SK-N-MC (cell line): Measurements from ENCODE around the gene GPC1.

Source experiments
- DNase-seq: peaks from one replicate; pipeline ENCODE4 v3.0.0-alpha.2; 2011; ENCODE audit warnings: low read depth, low spot score
- H3K27ac ChIP-seq: fragments of 200-600 bp; sonication (generic); 2 replicates; pipeline ENCODE4 v1.5.1; 2016; ENCODE audit warnings: mixed run types
- H3K36me3 ChIP-seq: fragments of 200-600 bp; sonication (generic); 2 replicates; pipeline ENCODE4 v1.6.1; 2017; ENCODE audit warnings: antibody characterized with exemption, low read length, mixed read lengths; ENCODE audit not compliant: insufficient read depth
- H3K4me3 ChIP-seq: fragments of 200-600 bp; sonication (generic); 2 replicates; pipeline ENCODE4 v1.5.1; 2016
- H3K9ac ChIP-seq: fragments of 200-600 bp; sonication (generic); 2 replicates; pipeline ENCODE4 v1.8.0; 2017; ENCODE audit warnings: mixed run types, mixed read lengths; ENCODE audit not compliant: insufficient read length
- H3K9me3 ChIP-seq: fragments of 200-600 bp; sonication (generic); 2 replicates; pipeline ENCODE4 v1.6.1; 2017; ENCODE audit warnings: low read depth, mild to moderate bottlenecking, antibody characterized with exemption, low read length, moderate library complexity, mixed read lengths
- EZH2 ChIP-seq: fragments of 200-600 bp; sonication (generic); IDR thresholded peaks from one replicate; pipeline ENCODE4 v1.6.1; 2017; ENCODE audit warnings: antibody characterized with exemption
- FOXP2 ChIP-seq: optimal IDR thresholded peaks from 2 replicates; pipeline ENCODE3; 2011; ENCODE audit warnings: mild to moderate bottlenecking, moderate library complexity; ENCODE audit not compliant: insufficient read depth; ENCODE audit errors: extremely low read length, control extremely low read depth
- POLR2AphosphoS5 ChIP-seq: IDR thresholded peaks from 2 replicates; pipeline ENCODE4 v1.6.1; 2012; ENCODE audit warnings: mild to moderate bottlenecking, low read depth, low read length, borderline replicate concordance

Gene GPC1

GRCh38 chr2:240442891-240443715 is 7.6 kb downstream of the GPC1 start:
- no peak overlapping the region for H3K9ac ChIP-seq
- H3K4me3 ChIP-seq = no peak overlapping the region
- no peak overlapping the region for H3K27ac ChIP-seq
- no peak for DNase-seq
- no peaks in the 10 kb centered on the region for H3K9me3 ChIP-seq
- H3K36me3 ChIP-seq = no peaks in the 10 kb centered on the region
- TF ChIP-seq POLR2AphosphoS5 = no peak
- no peak for TF ChIP-seq FOXP2
- TF ChIP-seq EZH2 = no peak

- TF ChIP-seq FOXP2 = no peak
- TF ChIP-seq EZH2 = no peak
- TF ChIP-seq POLR2AphosphoS5 = no peak
- H3K9me3 ChIP-seq = no peaks in the 10 kb centered on the region
- H3K36me3 ChIP-seq = no peaks in the 10 kb centered on the region
- H3K27ac ChIP-seq = no peak overlapping the region
- H3K4me3 ChIP-seq = no peak overlapping the region
- H3K9ac ChIP-seq = no peak overlapping the region
- no peak for DNase-seq
Observed at GRCh38 chr2:240443891-240444301, 8.4 kb downstream of the GPC1 start.

GRCh38 chr2:240444464-240444863 is 9.0 kb downstream of the GPC1 start:
- DNase-seq = no peak
- H3K36me3 ChIP-seq = no peaks in the 10 kb centered on the region
- H3K4me3 ChIP-seq = no peak overlapping the region
- no peak overlapping the region for H3K27ac ChIP-seq
- no peaks in the 10 kb centered on the region for H3K9me3 ChIP-seq
- no peak overlapping the region for H3K9ac ChIP-seq
- no peak for TF ChIP-seq EZH2
- TF ChIP-seq FOXP2 = no peak
- no peak for TF ChIP-seq POLR2AphosphoS5

GRCh38 chr2:240445961-240446663 is 10.6 kb downstream of the GPC1 start:
- TF ChIP-seq POLR2AphosphoS5 (no peak), FOXP2 (no peak), EZH2 (no peak)
- DNase-seq = no peak
- no peak overlapping the region for H3K27ac ChIP-seq
- H3K4me3 ChIP-seq = no peak overlapping the region
- H3K9me3 ChIP-seq = no peaks in the 10 kb centered on the region
- no peak overlapping the region for H3K9ac ChIP-seq
- no peaks in the 10 kb centered on the region for H3K36me3 ChIP-seq

- H3K36me3 ChIP-seq = no peaks in the 10 kb centered on the region
- TF ChIP-seq POLR2AphosphoS5 (no peak), EZH2 (no peak), FOXP2 (no peak)
- H3K9me3 ChIP-seq = no peaks in the 10 kb centered on the region
- no peak for DNase-seq
- no peak overlapping the region for H3K4me3 ChIP-seq
- H3K9ac ChIP-seq = no peak overlapping the region
- H3K27ac ChIP-seq = no peak overlapping the region
Observed at GRCh38 chr2:240446664-240447175, 11.3 kb downstream of the GPC1 start.

- Histone ChIP-seq H3K9me3 (no peaks in the 10 kb centered on the region), H3K4me3 (no peak overlapping the region), H3K27ac (no peak overlapping the region), H3K9ac (no peak overlapping the region), H3K36me3 (no peaks in the 10 kb centered on the region)
- DNase-seq = no peak
- TF ChIP-seq EZH2 (no peak), POLR2AphosphoS5 (no peak), FOXP2 (no peak)
Observed at GRCh38 chr2:240447331-240447730, 11.9 kb downstream of the GPC1 start.

GRCh38 chr2:240447934-240448333 is 12.5 kb downstream of the GPC1 start:
- Histone ChIP-seq H3K9ac (no peak overlapping the region), H3K27ac (no peak overlapping the region), H3K4me3 (no peak overlapping the region), H3K36me3 (no peaks in the 10 kb centered on the region), H3K9me3 (no peaks in the 10 kb centered on the region)
- DNase-seq = no peak
- no peak for TF ChIP-seq EZH2
- TF ChIP-seq FOXP2 = no peak
- no peak for TF ChIP-seq POLR2AphosphoS5
